K562 (cell line): ENCODE measurements around the gene CISD3. TPM values are rescaled to one million over a fixed set of nuclear protein-coding genes. Genes with fewer than 3 reads are reported as not detected.

Source experiments
- AFF4 ChIP-seq: sonication (generic); formaldehyde crosslinking; IDR thresholded peaks from 2 replicates; pipeline ENCODE4 v1.8.0; 2023; ENCODE audit warnings: mild to moderate bottlenecking, missing genetic modification reagents
- BCL6 ChIP-seq: fragments of 250-450 bp; sonication (Bioruptor Pico); IDR thresholded peaks from 2 replicates; pipeline ENCODE4 v1.4.0; 2020
- E2F5 ChIP-seq: sonication (generic); formaldehyde crosslinking; IDR thresholded peaks from 2 replicates; pipeline ENCODE4 v1.8.0; 2022; ENCODE audit warnings: mild to moderate bottlenecking, missing genetic modification reagents
- E4F1 ChIP-seq: fragments of 250-450 bp; sonication (Bioruptor Pico); IDR thresholded peaks from 2 replicates; pipeline ENCODE4 v1.5.0; 2021; ENCODE audit warnings: mild to moderate bottlenecking, borderline replicate concordance
- ELF2 ChIP-seq: fragments of 250-450 bp; sonication (Bioruptor Pico); IDR thresholded peaks from 2 replicates; pipeline ENCODE4 v1.5.0; 2021; ENCODE audit warnings: mild to moderate bottlenecking
- FOS ChIP-seq: IDR thresholded peaks from 3 replicates; pipeline ENCODE4 v1.6.1; 2011; ENCODE audit not compliant: insufficient read length; ENCODE audit errors: extremely low read depth
- FOXO4 ChIP-seq: fragments of 450-650 bp; formaldehyde crosslinking; IDR thresholded peaks from 2 replicates; pipeline ENCODE4 v1.4.0; 2020; ENCODE audit warnings: mild to moderate bottlenecking, moderate library complexity
- HEY1 ChIP-seq: fragments of 250-450 bp; sonication (Bioruptor Pico); IDR thresholded peaks from 2 replicates; pipeline ENCODE4 v1.5.0; 2020; ENCODE audit warnings: mild to moderate bottlenecking, moderate library complexity, borderline replicate concordance
- MYBL2 ChIP-seq, 2 experiments: fragments of 450-650 bp in 1 of 2; sonication (generic) in 1 of 2; formaldehyde crosslinking in 1 of 2; IDR thresholded peaks; 2 replicates each; pipeline versions ENCODE4 v1.6.1 to v1.8.1; 2017 to 2022; ENCODE audit warnings: borderline replicate concordance in 1 of 2, inconsistent platforms in 1 of 2, low read depth in 1 of 2, mild to moderate bottlenecking in 1 of 2, missing genetic modification reagents in 1 of 2, moderate library complexity in 1 of 2
- NBN ChIP-seq: fragments of 450-650 bp; IDR thresholded peaks from 2 replicates; pipeline ENCODE4 v1.6.1; 2016; ENCODE audit warnings: low read depth, mild to moderate bottlenecking
- NFATC3 ChIP-seq: fragments of 450-650 bp; IDR thresholded peaks from 2 replicates; pipeline ENCODE4 v1.6.1; 2017; ENCODE audit warnings: mild to moderate bottlenecking
- PCBP2 ChIP-seq: fragments of 200-400 bp; formaldehyde crosslinking; IDR thresholded peaks from 2 replicates; pipeline ENCODE4 v1.6.1; 2018; ENCODE audit warnings: low read length, low read depth, mild to moderate bottlenecking, moderate library complexity; ENCODE audit not compliant: poor library complexity, severe bottlenecking
- RBM39 ChIP-seq: fragments of 200-400 bp; formaldehyde crosslinking; optimal IDR thresholded peaks from 2 replicates; pipeline ENCODE3; 2018; ENCODE audit warnings: low read depth, low read length
- SIN3A ChIP-seq, 2 experiments: fragments of 150-350 bp in 1 of 2; IDR thresholded peaks; 2 replicates each; pipeline ENCODE4 v1.6.1; 2011 to 2016; ENCODE audit warnings: borderline replicate concordance in 2 of 2, low read depth in 2 of 2, low read length in 2 of 2, mild to moderate bottlenecking in 2 of 2, moderate library complexity in 2 of 2; ENCODE audit not compliant: control insufficient read depth in 1 of 2
- SMARCA5 ChIP-seq: fragments of 450-650 bp; IDR thresholded peaks from 2 replicates; pipeline ENCODE4 v1.6.1; 2016
- ZC3H8 ChIP-seq: fragments of 450-650 bp; IDR thresholded peaks from 2 replicates; pipeline ENCODE4 v1.6.1; 2017
- ZNF146 ChIP-seq: IDR thresholded peaks from one replicate; pipeline ENCODE4 v1.6.1; 2018; ENCODE audit warnings: missing compliant biosample characterization; ENCODE audit not compliant: unreplicated experiment
- ZNF311 ChIP-seq: fragments of 250-450 bp; sonication (Bioruptor Pico); IDR thresholded peaks from 2 replicates; pipeline ENCODE4 v1.4.0; 2020; ENCODE audit warnings: mild to moderate bottlenecking, moderate library complexity
- ZNF780A ChIP-seq: fragments of 250-450 bp; sonication (Bioruptor Pico); IDR thresholded peaks from 2 replicates; pipeline ENCODE4 v1.5.0; 2021; ENCODE audit warnings: mild to moderate bottlenecking
- polyA plus RNA-seq, 8 experiments: library from polyadenylated mRNA; depleted of rRNA in 4 of 8; stranded (reverse) in 5 of 8; unstranded in 3 of 8; fragments of >200 nt; fragmentation: Nextera tagmentation in 2 of 8; fragmentation: Illumina TruSeq in 1 of 8; extraction: Ambion mirVana in 2 of 8; extraction: Trizol in 1 of 8; gene quantifications; 2 replicates each; pipeline versions ENCODE4 v1.2.1 to v1.2.3, GENCODE V29; 2011 to 2014; ENCODE audit warnings: inconsistent platforms in 1 of 8, missing spikeins in 1 of 8
- total RNA-seq, 7 experiments: library from RNA; depleted of rRNA in 6 of 7; stranded (reverse); fragments of >200 nt in 6 of 7; fragmentation: Illumina TruSeq in 2 of 7; extraction: Trizol in 2 of 7; gene quantifications; 2 replicates each; pipeline versions ENCODE4 v1.2.1 to v1.2.3, GENCODE V29; 2011 to 2021; ENCODE audit warnings: low replicate concordance in 1 of 7

The CISD3 gene
- total and polyA plus RNA-seq, 9 of the 15 experiments (the other 6 are each of a cell fraction or from before 2014, with no cell fraction given), result 5.0 to 60.7 (median 15.7) TPM

- TF ChIP-seq SIN3A (IDR thresholded peaks at IDR 0.05; ENCODE audit: borderline replicate concordance in 2 of 2, control insufficient read depth in 1 of 2, low read depth in 2 of 2, low read length in 2 of 2) (no peak), BCL6 (CRISPR knock-in tag) (no peak), ZNF146 (no peak), SMARCA5 (no peak), ZC3H8 (no peak), AFF4 (CRISPR knock-in tag) (no peak), E2F5 (CRISPR knock-in tag) (no peak), ELF2 (CRISPR knock-in tag) (no peak), NFATC3 (no peak), NBN (0 out of 2 replicates have a peak, but pooled peaks have one; percentile 23), RBM39 (no peak), FOS (peak; percentile 4), MYBL2 (IDR thresholded peaks at IDR 0.05; ENCODE audit: low read depth) (no peak), MYBL2 (CRISPR knock-in tag; IDR thresholded peaks at IDR 0.05; ENCODE audit: borderline replicate concordance) (no peak), HEY1 (no peak), FOXO4 (CRISPR knock-in tag) (no peak), ZNF780A (no peak), PCBP2 (no peak), ZNF311 (CRISPR knock-in tag) (no peak), E4F1 (CRISPR knock-in tag) (no peak)
Measured at GRCh38 chr17:38751808-38752307, 21.7 kb downstream of the CISD3 start (continued).
